Putamen (tissue), 1 donor: ENCODE data around the gene CBLN3.

Source experiments
- DNase-seq: peaks from one replicate; pipeline ENCODE4 v3.0.0-alpha.2; 2016; ENCODE audit warnings: low spot score

The CBLN3 gene

GRCh38 chr14:24426150-24426911 lies 3.1 kb downstream of the CBLN3 start:
- DNase-seq, result no peak

GRCh38 chr14:24425704-24426103 lies 3.8 kb downstream of the CBLN3 start:
- DNase-seq, result no peak

- no peak for DNase-seq
Observed at GRCh38 chr14:24422694-24423601, 6.5 kb downstream of the CBLN3 start.

- DNase-seq, result no peak
Observed at GRCh38 chr14:24422261-24422660, 7.2 kb downstream of the CBLN3 start.

- DNase-seq, result no peak
Observed at GRCh38 chr14:24418492-24418873, 11.0 kb downstream of the CBLN3 start.

- no peak for DNase-seq
Observed at GRCh38 chr14:24417832-24418491, 11.5 kb downstream of the CBLN3 start.

- no peak for DNase-seq
Observed at GRCh38 chr14:24416932-24417619, 12.4 kb downstream of the CBLN3 start.

- no peak for DNase-seq
Observed at GRCh38 chr14:24416254-24416931, 13.1 kb downstream of the CBLN3 start.

- DNase-seq, result no peak
Observed at GRCh38 chr14:24415421-24416253, 13.8 kb downstream of the CBLN3 start.

GRCh38 chr14:24414732-24415420 lies 14.6 kb downstream of the CBLN3 start:
- DNase-seq, result no peak

- DNase-seq, result no peak
Observed at GRCh38 chr14:24414077-24414476, 15.4 kb downstream of the CBLN3 start.

GRCh38 chr14:24411443-24412389 lies 17.8 kb downstream of the CBLN3 start:
- no peak for DNase-seq

- no peak for DNase-seq
Observed at GRCh38 chr14:24409956-24410355, 19.5 kb downstream of the CBLN3 start.

- DNase-seq, result no peak
Observed at GRCh38 chr14:24409192-24409591, 20.3 kb downstream of the CBLN3 start.

- DNase-seq, result no peak
Observed at GRCh38 chr14:24408764-24409163, 20.7 kb downstream of the CBLN3 start.

- no peak for DNase-seq
Observed at GRCh38 chr14:24407608-24408325, 21.7 kb downstream of the CBLN3 start.

- no peak for DNase-seq
Observed at GRCh38 chr14:24406416-24406815, 23.1 kb downstream of the CBLN3 start.

- no peak for DNase-seq
Observed at GRCh38 chr14:24404814-24405213, 24.7 kb downstream of the CBLN3 start.
